Bronchial epithelial cell (primary cell): ENCODE data around the gene ZP1. TPM values are rescaled to one million over a fixed set of nuclear protein-coding genes. Genes with fewer than 3 reads are reported as not detected.

Experiments used
- DNase-seq: peaks from one replicate; pipeline ENCODE4 v3.0.0-alpha.2; 2010; ENCODE audit warnings: low read depth
- FAIRE-seq: peaks from 2 replicates; lab custom pipeline; 2011; peaks lifted over from hg19 to GRCh38; lab: Jason Lieb, UNC
- H3K27me3 ChIP-seq: 2 replicates; pipeline ENCODE4 v1.5.1; 2011; ENCODE audit warnings: low read length; ENCODE audit not compliant: control insufficient read depth, insufficient read depth
- H3K36me3 ChIP-seq: 2 replicates; pipeline ENCODE4 v1.5.1; 2011; ENCODE audit warnings: low read length; ENCODE audit not compliant: control insufficient read depth, insufficient read depth
- H3K4me3 ChIP-seq: 2 replicates; pipeline ENCODE4 v1.5.1; 2011; ENCODE audit warnings: mild to moderate bottlenecking, low read depth, low read length, control low read depth
- CTCF ChIP-seq: IDR thresholded peaks from 2 replicates; pipeline ENCODE4 v1.5.1; 2011; ENCODE audit warnings: mild to moderate bottlenecking, moderate library complexity, low read length, control low read depth, inconsistent platforms; ENCODE audit not compliant: insufficient read depth, severe bottlenecking
- total RNA-seq: library from RNA; depleted of rRNA; stranded (reverse); fragments of >200 nt; gene quantifications from 2 replicates; pipeline ENCODE4 v1.2.1, GENCODE V29; 2014

The ZP1 gene
- total RNA-seq, 1 donor from 2014 or later: not detected

DNA sequence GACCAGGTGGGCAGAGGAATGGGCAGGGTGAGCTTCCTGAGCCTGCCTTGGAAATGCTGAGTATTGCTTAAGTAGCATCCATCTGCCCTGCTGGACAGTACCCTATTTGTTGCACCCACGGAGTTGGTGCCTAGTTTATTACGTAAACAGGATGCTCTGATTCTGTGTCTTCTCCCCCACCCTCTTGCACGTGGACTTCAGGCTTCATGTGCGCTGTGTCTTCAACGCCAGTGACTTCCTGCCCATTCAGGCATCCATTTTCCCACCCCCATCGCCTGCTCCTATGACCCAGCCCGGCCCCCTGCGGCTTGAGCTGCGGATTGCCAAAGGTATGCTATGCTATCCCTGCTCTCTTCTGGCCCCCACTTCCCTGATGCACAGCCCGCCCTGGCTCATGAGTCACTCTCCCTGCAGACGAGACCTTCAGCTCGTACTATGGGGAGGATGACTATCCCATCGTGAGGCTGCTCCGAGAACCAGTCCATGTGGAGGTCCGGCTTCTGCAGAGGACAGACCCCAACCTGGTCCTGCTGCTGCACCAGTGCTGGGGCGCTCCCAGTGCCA, 5.7 kb downstream of the ZP1 start:
- TF ChIP-seq CTCF: no peak
- peak; percentile 18 for FAIRE-seq
- H3K4me3 ChIP-seq: no peak overlapping the region
- H3K27me3 ChIP-seq: no peaks in the 10 kb centered on the region
- no peaks in the 10 kb centered on the region for H3K36me3 ChIP-seq
- no peak for DNase-seq

GRCh38 chr11:60873533-60873932, 6.2 kb downstream of the ZP1 start:
- Histone ChIP-seq H3K36me3 (no peaks in the 10 kb centered on the region), H3K27me3 (no peaks in the 10 kb centered on the region), H3K4me3 (no peak overlapping the region)
- FAIRE-seq (no peak), DNase-seq (no peak)
- no peak for TF ChIP-seq CTCF

DNA sequence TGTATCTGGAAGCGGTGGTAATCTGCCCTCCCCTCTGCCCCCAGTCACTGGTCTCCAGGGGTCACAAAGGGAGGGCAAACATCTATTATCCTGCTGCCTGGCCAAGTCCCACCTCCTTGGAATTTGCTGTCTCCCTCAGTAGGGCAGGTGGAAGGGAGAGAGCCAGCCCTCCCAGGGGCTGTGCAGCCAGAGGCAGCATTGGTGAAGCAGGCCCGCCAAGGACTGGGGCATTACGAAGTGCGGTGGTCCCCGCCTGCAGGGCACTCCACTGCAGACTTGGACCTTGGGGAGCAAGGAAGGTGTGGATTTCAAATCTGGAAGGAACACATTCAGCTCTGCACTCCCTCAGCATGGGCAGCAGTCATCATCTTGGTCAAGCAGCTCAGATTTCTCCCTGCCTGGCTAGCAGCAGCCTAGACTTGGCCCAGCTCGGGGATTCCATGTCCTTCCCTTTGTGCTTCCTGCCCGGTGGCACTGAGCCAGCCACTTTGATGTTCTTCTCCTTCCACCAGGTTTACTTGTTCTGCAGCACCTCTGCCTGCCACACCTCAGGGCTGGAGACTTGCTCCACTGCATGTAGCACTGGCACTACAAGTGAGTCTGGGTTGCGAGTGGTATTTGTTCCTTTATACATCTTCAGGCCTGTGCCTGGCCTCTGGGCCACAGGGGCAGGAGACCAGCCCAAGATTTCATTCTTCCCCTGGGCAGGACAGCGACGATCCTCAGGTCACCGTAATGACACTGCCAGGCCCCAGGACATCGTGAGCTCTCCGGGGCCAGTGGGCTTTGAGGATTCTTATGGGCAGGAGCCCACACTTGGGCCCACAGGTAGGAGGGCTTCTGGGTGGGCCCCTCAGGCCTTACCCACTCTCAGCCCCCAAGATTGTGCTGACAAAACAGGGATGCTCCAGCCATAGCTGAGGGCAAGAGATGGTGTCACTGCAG, 7.4 kb downstream of the ZP1 start:
- no peak for DNase-seq
- Histone ChIP-seq H3K4me3 (no peak overlapping the region), H3K36me3 (peaks cover 2% of the 10 kb centered on the region), H3K27me3 (no peaks in the 10 kb centered on the region)
- TF ChIP-seq CTCF: no peak
- FAIRE-seq: no peak

- Histone ChIP-seq H3K36me3 (peaks cover 4% of the 10 kb centered on the region), H3K27me3 (no peaks in the 10 kb centered on the region), H3K4me3 (no peak overlapping the region)
- no peak for TF ChIP-seq CTCF
- no peak for DNase-seq
- FAIRE-seq: no peak
Measured at GRCh38 chr11:60875366-60876167, 8.2 kb downstream of the ZP1 start.

DNA sequence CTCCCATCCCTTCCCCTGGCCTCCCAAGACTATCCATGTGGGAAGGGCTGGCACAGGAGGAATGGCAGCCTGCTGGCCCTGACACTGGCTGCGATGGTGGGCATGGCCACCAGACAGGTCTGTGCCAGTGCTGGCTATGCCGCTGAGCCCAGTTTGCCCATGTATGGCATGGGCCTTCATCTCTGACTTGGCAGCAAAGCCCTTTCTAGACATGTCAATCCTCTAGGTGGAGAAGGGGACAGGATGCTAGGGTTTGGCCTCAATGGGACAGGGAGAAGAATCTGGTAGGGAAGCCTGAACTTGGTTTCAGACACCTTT, 8.8 kb downstream of the ZP1 start:
- peaks cover 6% of the 10 kb centered on the region for H3K36me3 ChIP-seq
- H3K4me3 ChIP-seq: no peak overlapping the region
- DNase-seq (no peak), FAIRE-seq (no peak)
- H3K27me3 ChIP-seq: no peaks in the 10 kb centered on the region
- no peak for TF ChIP-seq CTCF
